ENCODE data around the gene OCEL1.

GRCh38 chr19:17246681-17247425, 20.8 kb downstream of the OCEL1 start:
- TF ChIP-seq, protein P1, sequence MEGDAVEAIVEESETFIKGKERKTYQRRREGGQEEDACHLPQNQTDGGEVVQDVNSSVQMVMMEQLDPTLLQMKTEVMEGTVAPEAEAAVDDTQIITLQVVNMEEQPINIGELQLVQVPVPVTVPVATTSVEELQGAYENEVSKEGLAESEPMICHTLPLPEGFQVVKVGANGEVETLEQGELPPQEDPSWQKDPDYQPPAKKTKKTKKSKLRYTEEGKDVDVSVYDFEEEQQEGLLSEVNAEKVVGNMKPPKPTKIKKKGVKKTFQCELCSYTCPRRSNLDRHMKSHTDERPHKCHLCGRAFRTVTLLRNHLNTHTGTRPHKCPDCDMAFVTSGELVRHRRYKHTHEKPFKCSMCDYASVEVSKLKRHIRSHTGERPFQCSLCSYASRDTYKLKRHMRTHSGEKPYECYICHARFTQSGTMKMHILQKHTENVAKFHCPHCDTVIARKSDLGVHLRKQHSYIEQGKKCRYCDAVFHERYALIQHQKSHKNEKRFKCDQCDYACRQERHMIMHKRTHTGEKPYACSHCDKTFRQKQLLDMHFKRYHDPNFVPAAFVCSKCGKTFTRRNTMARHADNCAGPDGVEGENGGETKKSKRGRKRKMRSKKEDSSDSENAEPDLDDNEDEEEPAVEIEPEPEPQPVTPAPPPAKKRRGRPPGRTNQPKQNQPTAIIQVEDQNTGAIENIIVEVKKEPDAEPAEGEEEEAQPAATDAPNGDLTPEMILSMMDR (conservative IDR thresholded peaks at IDR 0.05; ENCODE audit: low read length) = no peak
- TF ChIP-seq EZH2phosphoT487 (IDR thresholded peaks at IDR 0.05; ENCODE audit: borderline replicate concordance, low read depth, low read length) = no peak

All from OCI-LY7 (cell line).